Esophagus squamous epithelium (tissue), 5 donors: ENCODE measurements around the gene MAGI1. TPM values are rescaled to one million over a fixed set of nuclear protein-coding genes. Genes with fewer than 3 reads are reported as not detected.

Source experiments
- DNase-seq: peaks from one replicate; lab custom pipeline; 2025; lab: John Stamatoyannopoulos, UW
- H3K27ac ChIP-seq, 4 donors: fragments of 200-600 bp; sonication (generic); one replicate each; pipeline ENCODE4 v1.5.1; 2016 to 2019; ENCODE audit warnings: mild to moderate bottlenecking in 1 of 4
- H3K27me3 ChIP-seq, 4 donors: fragments of 200-600 bp; sonication (generic); 1 replicate in 3 of 4; 2 replicates in 1 of 4; pipeline versions ENCODE4 v1.5.1 to v1.6.0; 2017 to 2021; ENCODE audit warnings: antibody characterized with exemption in 1 of 4
- H3K36me3 ChIP-seq, 3 donors: fragments of 200-600 bp; sonication (generic); one replicate each; pipeline ENCODE4 v1.5.1; 2016 to 2019
- H3K4me1 ChIP-seq, 3 donors: fragments of 200-600 bp; sonication (generic); one replicate each; pipeline ENCODE4 v1.5.1; 2017 to 2019
- H3K4me3 ChIP-seq, 4 donors: fragments of 200-600 bp; sonication (generic); 1 replicate in 3 of 4; 2 replicates in 1 of 4; pipeline ENCODE4 v1.5.1; 2016 to 2019; ENCODE audit warnings: mild to moderate bottlenecking in 2 of 4, moderate library complexity in 1 of 4
- H3K9me3 ChIP-seq, 3 donors: fragments of 200-600 bp; sonication (generic); one replicate each; pipeline ENCODE4 v1.5.1; 2016 to 2019
- POLR2A ChIP-seq, 4 donors: fragments of 450-650 bp; IDR thresholded peaks; one replicate each; pipeline ENCODE4 v1.6.1; 2017; ENCODE audit warnings: antibody characterized with exemption in 4 of 4, mild to moderate bottlenecking in 4 of 4, moderate library complexity in 3 of 4
- WGBS, 2 donors: methylation state at CpG; one replicate each; pipeline ENCODE4 v1.1.5; 2018; 5-methylcytosine and 5-hydroxymethylcytosine counted together
- intact Hi-C: fragments of 100-400 bp; cut with DNase I; formaldehyde crosslinking; loops from one replicate; pipeline ENCODE4 v1.15.0; 2022
- total RNA-seq, 4 donors: library from RNA; depleted of rRNA; stranded (reverse); fragments of >200 nt; gene quantifications; one replicate each; pipeline ENCODE4 v1.1.0, GENCODE V29; 2016
- TF ChIP-seq, protein P1 (sequence below), 6 experiments: fragments of 450-650 bp in 4 of 6; fragments of 200-600 bp in 2 of 6; sonication (generic) in 2 of 6; IDR thresholded peaks; one replicate each; pipeline ENCODE4 v1.5.1; 2016 to 2019; ENCODE audit warnings: antibody characterized with exemption in 6 of 6, mild to moderate bottlenecking in 4 of 6, moderate library complexity in 4 of 6
- donor health status: DM: yes; HTN: yes; CAD: no.

Gene MAGI1
- total RNA-seq, 4 donors from 2014 or later, result 12.0 to 28.2 (median 21.1) TPM

DNA sequence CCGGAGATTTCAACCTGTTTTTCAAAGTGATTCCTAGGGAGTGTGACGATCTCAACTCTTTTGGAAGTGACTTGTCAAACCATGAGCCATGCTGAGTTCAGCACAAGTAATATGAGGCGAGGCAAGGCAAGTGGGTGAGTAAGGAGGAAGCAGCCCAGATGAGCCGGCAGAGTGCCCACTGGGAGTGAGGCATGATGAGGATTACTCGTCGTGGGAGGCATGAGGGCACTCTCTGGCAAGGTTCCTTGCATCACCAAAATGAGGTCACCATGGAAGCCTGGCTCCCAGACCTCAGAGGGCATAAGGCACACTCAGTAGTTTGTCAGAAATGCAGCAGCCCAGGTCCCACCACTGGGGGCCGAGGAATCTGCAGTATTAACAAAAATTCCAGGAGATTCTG, 636.1 kb downstream of the MAGI1 start:
- WGBS, 2 donors, result 37 to 51% methylated on average over 7 of the region's 7 CpGs
- peaks cover 0 to 6% (median 0%) of the 10 kb centered on the region in 3 donors for H3K4me1 ChIP-seq
- no peaks in the 10 kb centered on the region for H3K27me3 ChIP-seq
- no peak overlapping the region for H3K27ac ChIP-seq
- H3K36me3 ChIP-seq, result no peaks in the 10 kb centered on the region
- no peaks in the 10 kb centered on the region for H3K9me3 ChIP-seq
- TF ChIP-seq POLR2A (IDR thresholded peaks at IDR 0.05), result no peak
- TF ChIP-seq, protein P1, sequence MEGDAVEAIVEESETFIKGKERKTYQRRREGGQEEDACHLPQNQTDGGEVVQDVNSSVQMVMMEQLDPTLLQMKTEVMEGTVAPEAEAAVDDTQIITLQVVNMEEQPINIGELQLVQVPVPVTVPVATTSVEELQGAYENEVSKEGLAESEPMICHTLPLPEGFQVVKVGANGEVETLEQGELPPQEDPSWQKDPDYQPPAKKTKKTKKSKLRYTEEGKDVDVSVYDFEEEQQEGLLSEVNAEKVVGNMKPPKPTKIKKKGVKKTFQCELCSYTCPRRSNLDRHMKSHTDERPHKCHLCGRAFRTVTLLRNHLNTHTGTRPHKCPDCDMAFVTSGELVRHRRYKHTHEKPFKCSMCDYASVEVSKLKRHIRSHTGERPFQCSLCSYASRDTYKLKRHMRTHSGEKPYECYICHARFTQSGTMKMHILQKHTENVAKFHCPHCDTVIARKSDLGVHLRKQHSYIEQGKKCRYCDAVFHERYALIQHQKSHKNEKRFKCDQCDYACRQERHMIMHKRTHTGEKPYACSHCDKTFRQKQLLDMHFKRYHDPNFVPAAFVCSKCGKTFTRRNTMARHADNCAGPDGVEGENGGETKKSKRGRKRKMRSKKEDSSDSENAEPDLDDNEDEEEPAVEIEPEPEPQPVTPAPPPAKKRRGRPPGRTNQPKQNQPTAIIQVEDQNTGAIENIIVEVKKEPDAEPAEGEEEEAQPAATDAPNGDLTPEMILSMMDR (IDR thresholded peaks at IDR 0.05), result no peak
- no peak for DNase-seq
- intact Hi-C loops, result no loop called here
- no peak overlapping the region for H3K4me3 ChIP-seq

DNA sequence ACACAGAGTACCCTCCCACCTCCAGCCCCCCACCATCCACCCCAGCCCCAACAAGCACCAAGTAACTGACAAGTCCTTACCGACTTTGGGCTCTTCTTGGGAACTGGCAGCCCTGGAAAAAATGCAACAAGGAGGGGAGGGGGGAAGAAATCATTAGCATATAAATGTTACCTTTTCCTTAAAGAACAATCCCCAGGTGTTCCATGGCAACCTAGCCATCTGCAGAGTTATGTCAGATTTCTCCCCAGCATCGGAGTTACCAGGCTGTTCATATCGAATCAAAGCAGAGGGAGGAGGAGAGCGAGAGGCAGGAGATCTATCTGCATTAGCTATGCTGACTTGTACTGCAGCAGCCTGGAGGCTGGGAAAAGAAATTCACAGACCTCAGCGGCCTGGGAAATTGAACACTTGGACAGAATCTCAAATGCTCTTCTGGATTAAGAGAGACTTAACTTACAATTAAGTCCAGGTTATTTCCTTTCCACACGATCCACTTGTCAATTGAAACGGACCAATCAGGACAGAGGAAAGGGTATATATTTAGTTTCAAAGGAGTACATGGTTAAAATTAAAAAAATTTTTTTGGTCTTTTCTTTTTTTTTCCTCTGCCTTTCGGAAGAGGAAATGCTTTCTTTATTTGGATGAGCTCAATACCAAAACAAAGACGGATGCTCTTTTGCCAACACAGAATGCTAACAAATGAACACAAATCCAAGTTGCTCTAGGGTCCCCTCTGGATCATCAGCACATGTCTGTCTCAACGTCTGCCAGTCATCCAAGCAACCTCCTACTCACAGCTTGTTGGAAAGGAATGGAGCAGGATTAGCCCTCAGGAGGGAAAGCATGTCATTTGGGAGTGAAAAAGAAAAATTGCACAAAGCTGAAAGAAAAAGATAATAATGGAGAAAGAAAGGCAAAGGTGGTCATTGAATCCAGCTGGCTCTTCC, 637.1 kb downstream of the MAGI1 start:
- 55 to 69% methylated on average over 9 to 10 of the region's 10 CpGs for WGBS, 2 donors

DNA sequence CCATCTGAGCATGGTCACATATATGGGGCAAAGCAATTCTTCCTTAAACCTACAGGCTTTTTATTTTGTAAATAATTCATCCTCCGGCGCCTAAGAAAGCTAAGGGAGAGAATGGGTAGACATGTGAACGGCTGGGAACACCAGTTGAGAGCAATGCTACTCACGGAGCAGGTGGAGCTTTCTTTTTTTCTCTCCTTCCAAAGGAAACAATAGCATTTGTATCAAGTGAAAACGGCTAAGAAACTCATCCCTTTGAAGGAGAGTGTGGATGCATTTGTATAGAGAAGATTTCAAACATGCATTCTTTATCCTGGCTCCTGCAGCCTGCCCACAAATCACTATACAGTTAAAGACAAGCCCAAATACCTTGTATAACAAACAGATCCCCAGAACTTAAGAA, 637.8 kb downstream of the MAGI1 start:
- Histone ChIP-seq H3K4me3 (no peak overlapping the region), H3K9me3 (no peaks in the 10 kb centered on the region), H3K36me3 (no peaks in the 10 kb centered on the region), H3K27ac (no peak overlapping the region), H3K27me3 (no peaks in the 10 kb centered on the region), H3K4me1 (peaks cover 0 to 6% (median 0%) of the 10 kb centered on the region in 3 donors)
- no peak for TF ChIP-seq POLR2A (IDR thresholded peaks at IDR 0.05)
- TF ChIP-seq, protein P1 (IDR thresholded peaks at IDR 0.05), result no peak
- no peak for DNase-seq
- intact Hi-C loops, result no loop called here
- WGBS, 2 donors, result 75 to 82% methylated on average over 5 of the region's 5 CpGs

More for the DNA sequence above, 637.1 kb downstream of the MAGI1 start:
- Histone ChIP-seq H3K4me3 (no peak overlapping the region), H3K9me3 (no peaks in the 10 kb centered on the region), H3K27me3 (no peaks in the 10 kb centered on the region), H3K27ac (no peak overlapping the region), H3K4me1 (peaks cover 0 to 6% (median 0%) of the 10 kb centered on the region in 3 donors), H3K36me3 (no peaks in the 10 kb centered on the region)
- no peak for DNase-seq
- intact Hi-C loops, result no loop called here
- no peak for TF ChIP-seq POLR2A (IDR thresholded peaks at IDR 0.05)
- TF ChIP-seq, protein P1 (IDR thresholded peaks at IDR 0.05), result no peak

DNA sequence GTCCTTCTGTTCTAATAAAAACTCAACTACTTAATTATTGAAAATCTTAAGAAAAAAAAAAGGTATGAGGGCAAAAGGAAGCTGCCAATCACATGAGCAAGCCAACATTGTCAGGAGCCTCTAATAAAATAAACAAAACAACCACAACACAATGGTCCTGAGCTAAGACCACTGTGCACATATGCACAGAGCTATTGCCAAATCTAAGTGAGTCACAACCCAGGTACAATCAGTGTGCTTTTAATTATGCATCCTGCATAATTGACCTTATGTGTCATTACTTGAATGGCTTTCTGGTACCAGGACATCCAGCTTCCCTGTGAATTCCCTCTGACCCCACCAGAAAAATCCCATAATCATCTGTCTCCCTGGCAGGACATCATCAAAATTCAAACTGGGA, 639.8 kb downstream of the MAGI1 start:
- Histone ChIP-seq H3K27ac (no peak overlapping the region), H3K9me3 (no peaks in the 10 kb centered on the region), H3K27me3 (no peaks in the 10 kb centered on the region), H3K4me3 (no peak overlapping the region), H3K4me1 (peaks cover 0 to 6% (median 0%) of the 10 kb centered on the region in 3 donors), H3K36me3 (no peaks in the 10 kb centered on the region)
- TF ChIP-seq POLR2A (IDR thresholded peaks at IDR 0.05), result no peak
- TF ChIP-seq, protein P1 (IDR thresholded peaks at IDR 0.05), result no peak
- no peak for DNase-seq
- intact Hi-C loops, result no loop called here

DNA sequence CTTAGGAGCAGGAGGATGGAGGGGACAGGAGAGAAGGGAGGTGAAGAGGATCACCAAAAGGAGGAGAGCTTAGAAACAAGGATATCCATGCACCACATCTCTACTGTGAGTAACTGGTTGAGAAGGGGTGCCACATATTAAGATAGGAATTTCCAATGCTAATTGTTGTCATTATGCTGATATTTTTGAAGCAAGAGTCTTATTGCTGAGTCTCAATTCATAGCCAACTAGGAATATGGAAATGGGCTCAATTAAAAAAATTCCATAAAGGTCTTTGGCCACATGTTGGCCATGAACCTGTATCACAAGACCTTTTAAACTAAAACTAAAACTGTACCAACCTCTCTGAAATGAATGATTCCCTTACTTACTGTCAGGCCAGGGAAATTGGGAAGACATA, 642.6 kb downstream of the MAGI1 start:
- Histone ChIP-seq H3K4me1 (no peaks in the 10 kb centered on the region), H3K27me3 (no peaks in the 10 kb centered on the region), H3K36me3 (no peaks in the 10 kb centered on the region), H3K9me3 (no peaks in the 10 kb centered on the region), H3K27ac (no peak overlapping the region), H3K4me3 (no peak overlapping the region)
- no peak for TF ChIP-seq POLR2A (IDR thresholded peaks at IDR 0.05)
- TF ChIP-seq, protein P1 (IDR thresholded peaks at IDR 0.05), result no peak
- intact Hi-C loops, result no loop called here
- no peak for DNase-seq
